SW 1271 (cell line): ENCODE data around the gene FNDC10.

Source experiments
- DNase-seq, 2 experiments: peaks; one replicate each; lab custom pipeline; 2025; lab: John Stamatoyannopoulos, UW

Gene FNDC10

GRCh38 chr1:1616045-1616790 is 16.3 kb upstream of the FNDC10 start:
- DNase-seq = no peak

- DNase-seq = peak; percentile 84 to 87
These were observed 15.5 kb upstream of the FNDC10 start, which contains the start of gene MIB2 for GRCh38 chr1:1615256-1616044. MIB2 (plus strand) TSS chr1:1615500; CDS start chr1:1623453, 7,953 bp downstream.

GRCh38 chr1:1614954-1615255 is 15.0 kb upstream of the FNDC10 start:
- no peak for DNase-seq

GRCh38 chr1:1614204-1614953 is 14.4 kb upstream of the FNDC10 start:
- DNase-seq = no peak

GRCh38 chr1:1613509-1614082 is 13.7 kb upstream of the FNDC10 start:
- no peak for DNase-seq

GRCh38 chr1:1612104-1612400 is 12.1 kb upstream of the FNDC10 start:
- DNase-seq = no peak

- no peak for DNase-seq
These were observed 10.9 kb upstream of the FNDC10 start for GRCh38 chr1:1610796-1611195.

GRCh38 chr1:1609822-1610485 is 10.0 kb upstream of the FNDC10 start:
- DNase-seq = no peak

GRCh38 chr1:1606232-1606631 is 6.3 kb upstream of the FNDC10 start:
- no peak for DNase-seq

GRCh38 chr1:1605724-1606123 is 5.8 kb upstream of the FNDC10 start:
- DNase-seq = no peak

- DNase-seq = no peak
These were observed 5.2 kb upstream of the FNDC10 start for GRCh38 chr1:1605034-1605591.

- DNase-seq = no peak
These were observed 4.6 kb upstream of the FNDC10 start for GRCh38 chr1:1604374-1605033.

- DNase-seq = no peak
These were observed 3.9 kb upstream of the FNDC10 start for GRCh38 chr1:1603671-1604373.

GRCh38 chr1:1602968-1603506 is 3.1 kb upstream of the FNDC10 start:
- DNase-seq = no peak

- DNase-seq = no peak
These were observed 2.5 kb upstream of the FNDC10 start for GRCh38 chr1:1602304-1602967.

GRCh38 chr1:1601564-1602303 is 1.8 kb upstream of the FNDC10 start:
- no peak for DNase-seq

GRCh38 chr1:1600861-1601563 is 1.1 kb upstream of the FNDC10 start:
- DNase-seq = no peak
